ENCODE measurements around the gene ACACA. TPM values are rescaled to one million over a fixed set of nuclear protein-coding genes. Genes with fewer than 3 reads are reported as not detected.
"Not testable (repeated sequence)": the region's sequence is repeated elsewhere in the genome, so short reads cannot be mapped to it uniquely, and the experiment has no call there.

ACACA gene
- total RNA-seq, 1 experiment from 2014 or later = 84.2 TPM

DNA sequence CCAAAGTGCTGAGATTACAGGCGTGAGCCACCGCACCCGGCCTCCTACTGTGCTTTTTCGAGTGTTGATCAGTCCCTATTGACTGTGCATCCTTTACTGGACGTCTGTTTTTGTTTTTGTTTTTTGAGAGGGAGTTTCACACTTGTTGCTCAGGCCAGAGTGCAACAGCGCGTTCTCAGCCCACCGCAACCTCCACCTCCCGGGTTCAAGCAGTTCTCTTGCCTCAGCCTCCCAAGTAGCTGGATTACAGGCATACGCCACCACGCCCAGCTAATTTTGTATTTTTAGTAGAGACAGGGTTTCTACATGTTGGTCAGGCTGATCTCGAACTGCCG is 1.5 kb upstream of the ACACA start:
- H4K20me1 ChIP-seq (ENCODE audit: insufficient read depth, low read depth, low read length); H3K27ac ChIP-seq (ENCODE audit: low read length); H3K9me3 ChIP-seq (ENCODE audit: low read length); H2AFZ ChIP-seq (ENCODE audit: low read length); H3K9ac ChIP-seq (ENCODE audit: low read length); H3K9me2 ChIP-seq (replicated peaks; ENCODE audit: insufficient read depth, low read length); DNase-seq; H3K27me3 ChIP-seq (ENCODE audit: low read length): not testable (repeated sequence)
- H3K36me3 ChIP-seq (ENCODE audit: insufficient read depth, low read length) = peaks cover 14% of the 10 kb centered on the region
- peaks cover 26% of the 10 kb centered on the region for H3K4me1 ChIP-seq (ENCODE audit: low read length)
- H3K4me2 ChIP-seq (ENCODE audit: low read depth, low read length, poor library complexity, severe bottlenecking) = peak overlapping the region; percentile 99
- H3K4me3 ChIP-seq (ENCODE audit: low read length) = peak overlapping the region; percentile 99
- peaks cover 36% of the 10 kb centered on the region for H3K79me2 ChIP-seq (ENCODE audit: low read length)

DNA sequence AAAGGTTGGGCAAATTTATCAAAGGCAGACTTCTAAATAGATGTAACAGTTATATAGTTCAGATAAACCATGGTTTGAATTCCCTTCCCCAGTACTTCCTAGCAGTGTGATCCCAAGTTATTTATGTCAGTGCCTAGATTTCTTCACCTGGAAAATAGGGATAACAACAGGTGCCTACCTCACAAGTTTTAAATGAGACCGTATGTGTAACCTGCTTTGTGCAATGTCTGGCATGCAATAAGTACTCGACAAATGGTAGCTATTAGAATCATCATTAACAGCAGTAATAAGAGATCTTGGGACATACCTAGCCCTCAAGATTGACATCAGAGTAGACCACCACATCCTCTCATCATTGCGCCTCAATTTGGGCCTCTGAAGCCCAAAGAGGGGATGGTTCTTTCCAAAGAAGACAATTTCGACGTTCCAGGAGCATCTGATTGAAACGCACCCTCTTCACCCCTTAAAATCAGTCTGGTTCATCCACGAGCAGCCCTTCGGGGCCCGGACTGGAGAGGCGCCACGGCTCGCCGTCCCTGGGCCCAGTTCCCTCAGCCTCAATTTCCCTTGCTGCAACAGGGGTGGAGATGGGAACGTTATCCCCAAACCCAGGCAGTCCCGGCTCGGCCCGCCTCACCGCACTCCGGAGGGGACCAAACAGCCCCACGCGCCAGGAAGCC is 541 bp downstream of the ACACA start:
- Histone ChIP-seq H3K4me2 (ENCODE audit: low read depth, low read length, poor library complexity, severe bottlenecking) (peak overlapping the region; percentile 97), H3K9me2 (replicated peaks; ENCODE audit: insufficient read depth, low read length) (no peaks in the 10 kb centered on the region), H3K9me3 (ENCODE audit: low read length) (no peaks in the 10 kb centered on the region), H3K4me3 (ENCODE audit: low read length) (peak overlapping the region; percentile 97), H2AFZ (ENCODE audit: low read length) (peak overlapping the region; percentile 84; the same call in 1 of the 2 replicates), H3K27ac (ENCODE audit: low read length) (peak overlapping the region; percentile 76), H4K20me1 (ENCODE audit: insufficient read depth, low read depth, low read length) (0 out of 2 replicates have a peak, but pooled peaks cover 3% of the 10 kb centered on the region), H3K9ac (ENCODE audit: low read length) (peak overlapping the region; percentile 99), H3K27me3 (ENCODE audit: low read length) (no peaks in the 10 kb centered on the region), H3K79me2 (ENCODE audit: low read length) (peaks cover 36% of the 10 kb centered on the region), H3K36me3 (ENCODE audit: insufficient read depth, low read length) (peaks cover 4% of the 10 kb centered on the region), H3K4me1 (ENCODE audit: low read length) (peaks cover 26% of the 10 kb centered on the region)
- DNase-seq = peak; percentile 58

- peak overlapping the region; percentile 97 for H3K4me3 ChIP-seq (ENCODE audit: low read length)
- not testable (repeated sequence) for H3K9me3 ChIP-seq (ENCODE audit: low read length)
- peaks cover 36% of the 10 kb centered on the region for H3K79me2 ChIP-seq (ENCODE audit: low read length)
Observed at GRCh38 chr17:37405522-37405921, 1.1 kb downstream of the ACACA start.

GRCh38 chr17:37400505-37400904 is 6.1 kb downstream of the ACACA start:
- H3K4me1 ChIP-seq (ENCODE audit: low read length) = peaks cover 8% of the 10 kb centered on the region
- no peak overlapping the region for H3K4me2 ChIP-seq (ENCODE audit: low read depth, low read length, poor library complexity, severe bottlenecking)
- peak; percentile 29 for DNase-seq
- no peaks in the 10 kb centered on the region for H3K9me3 ChIP-seq (ENCODE audit: low read length)
- 0 out of 2 replicates have a peak, but pooled peaks cover 3% of the 10 kb centered on the region for H4K20me1 ChIP-seq (ENCODE audit: insufficient read depth, low read depth, low read length)
- no peak overlapping the region for H3K4me3 ChIP-seq (ENCODE audit: low read length)
- no peak overlapping the region for H3K27ac ChIP-seq (ENCODE audit: low read length)
- H2AFZ ChIP-seq (ENCODE audit: low read length) = no peak overlapping the region
- H3K36me3 ChIP-seq (ENCODE audit: insufficient read depth, low read length) = no peaks in the 10 kb centered on the region
- no peak overlapping the region for H3K9ac ChIP-seq (ENCODE audit: low read length)
- H3K79me2 ChIP-seq (ENCODE audit: low read length) = peaks cover 5% of the 10 kb centered on the region; the same call in 1 of the 2 replicates
- no peaks in the 10 kb centered on the region for H3K9me2 ChIP-seq (replicated peaks; ENCODE audit: insufficient read depth, low read length)
- no peaks in the 10 kb centered on the region for H3K27me3 ChIP-seq (ENCODE audit: low read length)

More at GRCh38 chr17:37405522-37405921, 1.1 kb downstream of the ACACA start:
- H3K9me2 ChIP-seq (replicated peaks; ENCODE audit: insufficient read depth, low read length); DNase-seq; H2AFZ ChIP-seq (ENCODE audit: low read length); H4K20me1 ChIP-seq (ENCODE audit: insufficient read depth, low read depth, low read length); H3K27ac ChIP-seq (ENCODE audit: low read length); H3K36me3 ChIP-seq (ENCODE audit: insufficient read depth, low read length); H3K27me3 ChIP-seq (ENCODE audit: low read length): not testable (repeated sequence)
- Histone ChIP-seq H3K4me2 (ENCODE audit: low read depth, low read length, poor library complexity, severe bottlenecking) (peak overlapping the region; percentile 97), H3K4me1 (ENCODE audit: low read length) (peaks cover 26% of the 10 kb centered on the region), H3K9ac (ENCODE audit: low read length) (peak overlapping the region; percentile 99)

DNA sequence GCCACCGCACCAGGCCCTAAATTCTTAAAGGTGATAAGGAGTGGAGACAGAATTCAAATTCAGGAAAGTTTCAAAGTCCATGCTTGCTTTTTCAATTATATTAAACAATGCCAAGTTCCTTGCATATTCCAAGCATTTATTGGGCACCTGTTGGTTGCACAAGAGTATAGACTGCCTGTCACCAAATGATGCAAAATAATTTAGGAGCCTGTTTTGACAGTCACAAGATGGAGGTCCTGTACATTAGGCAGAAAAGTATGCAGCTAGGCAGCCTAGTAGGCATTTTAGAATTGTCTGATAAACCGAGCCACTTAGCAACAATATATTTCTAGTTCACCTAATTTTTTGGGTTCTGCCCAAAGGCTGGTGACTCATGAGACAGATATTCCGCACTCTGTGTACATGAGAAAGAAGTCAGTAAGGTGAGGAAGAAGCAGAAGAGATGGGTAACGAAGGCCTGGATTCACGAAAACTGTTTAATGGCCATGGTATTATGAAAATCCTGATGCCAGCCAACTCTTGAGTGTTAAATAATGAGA is 7.3 kb downstream of the ACACA start:
- no peaks in the 10 kb centered on the region for H3K4me1 ChIP-seq (ENCODE audit: low read length)
- H3K27ac ChIP-seq (ENCODE audit: low read length) = no peak overlapping the region
- no peaks in the 10 kb centered on the region for H3K9me3 ChIP-seq (ENCODE audit: low read length)
- DNase-seq = no peak
- 0 out of 2 replicates have a peak, but pooled peaks cover 3% of the 10 kb centered on the region for H4K20me1 ChIP-seq (ENCODE audit: insufficient read depth, low read depth, low read length)
- no peak overlapping the region for H2AFZ ChIP-seq (ENCODE audit: low read length)
- no peaks in the 10 kb centered on the region for H3K79me2 ChIP-seq (ENCODE audit: low read length)
- H3K4me3 ChIP-seq (ENCODE audit: low read length) = no peak overlapping the region
- no peak overlapping the region for H3K9ac ChIP-seq (ENCODE audit: low read length)
- H3K4me2 ChIP-seq (ENCODE audit: low read depth, low read length, poor library complexity, severe bottlenecking) = no peak overlapping the region
- no peaks in the 10 kb centered on the region for H3K36me3 ChIP-seq (ENCODE audit: insufficient read depth, low read length)
- no peaks in the 10 kb centered on the region for H3K27me3 ChIP-seq (ENCODE audit: low read length)
- H3K9me2 ChIP-seq (replicated peaks; ENCODE audit: insufficient read depth, low read length) = no peaks in the 10 kb centered on the region

GRCh38 chr17:37393352-37393751 is 13.3 kb downstream of the ACACA start:
- Histone ChIP-seq H3K4me1 (ENCODE audit: low read length) (no peaks in the 10 kb centered on the region; the same call in 1 of the 2 replicates), H3K9ac (ENCODE audit: low read length) (no peak overlapping the region), H3K27me3 (ENCODE audit: low read length) (no peaks in the 10 kb centered on the region), H3K79me2 (ENCODE audit: low read length) (no peaks in the 10 kb centered on the region), H3K9me3 (ENCODE audit: low read length) (no peaks in the 10 kb centered on the region), H4K20me1 (ENCODE audit: insufficient read depth, low read depth, low read length) (no peaks in the 10 kb centered on the region), H3K27ac (ENCODE audit: low read length) (no peak overlapping the region), H3K9me2 (replicated peaks; ENCODE audit: insufficient read depth, low read length) (no peaks in the 10 kb centered on the region), H2AFZ (ENCODE audit: low read length) (no peak overlapping the region), H3K4me2 (ENCODE audit: low read depth, low read length, poor library complexity, severe bottlenecking) (no peak overlapping the region), H3K4me3 (ENCODE audit: low read length) (no peak overlapping the region), H3K36me3 (ENCODE audit: insufficient read depth, low read length) (no peaks in the 10 kb centered on the region)
- no peak for DNase-seq

- Histone ChIP-seq H3K79me2 (ENCODE audit: low read length) (no peaks in the 10 kb centered on the region), H3K9me3 (ENCODE audit: low read length) (no peaks in the 10 kb centered on the region), H3K9ac (ENCODE audit: low read length) (no peak overlapping the region), H3K9me2 (replicated peaks; ENCODE audit: insufficient read depth, low read length) (no peaks in the 10 kb centered on the region), H3K27ac (ENCODE audit: low read length) (no peak overlapping the region), H3K4me1 (ENCODE audit: low read length) (no peaks in the 10 kb centered on the region; the same call in 1 of the 2 replicates), H3K4me3 (ENCODE audit: low read length) (no peak overlapping the region), H4K20me1 (ENCODE audit: insufficient read depth, low read depth, low read length) (no peaks in the 10 kb centered on the region), H2AFZ (ENCODE audit: low read length) (no peak overlapping the region), H3K4me2 (ENCODE audit: low read depth, low read length, poor library complexity, severe bottlenecking) (peak overlapping the region; percentile 10), H3K36me3 (ENCODE audit: insufficient read depth, low read length) (no peaks in the 10 kb centered on the region), H3K27me3 (ENCODE audit: low read length) (no peaks in the 10 kb centered on the region)
- no peak for DNase-seq
Observed at GRCh38 chr17:37392024-37392590, 14.5 kb downstream of the ACACA start.

- no peaks in the 10 kb centered on the region for H4K20me1 ChIP-seq (ENCODE audit: insufficient read depth, low read depth, low read length)
- no peaks in the 10 kb centered on the region for H3K9me2 ChIP-seq (replicated peaks; ENCODE audit: insufficient read depth, low read length)
- H2AFZ ChIP-seq (ENCODE audit: low read length) = no peak overlapping the region
- no peak overlapping the region for H3K27ac ChIP-seq (ENCODE audit: low read length)
- H3K4me2 ChIP-seq (ENCODE audit: low read depth, low read length, poor library complexity, severe bottlenecking) = no peak overlapping the region
- no peaks in the 10 kb centered on the region for H3K9me3 ChIP-seq (ENCODE audit: low read length)
- no peaks in the 10 kb centered on the region; the same call in 1 of the 2 replicates for H3K4me1 ChIP-seq (ENCODE audit: low read length)
- H3K79me2 ChIP-seq (ENCODE audit: low read length) = no peaks in the 10 kb centered on the region
- no peak for DNase-seq
- H3K36me3 ChIP-seq (ENCODE audit: insufficient read depth, low read length) = no peaks in the 10 kb centered on the region
- no peak overlapping the region for H3K4me3 ChIP-seq (ENCODE audit: low read length)
- no peaks in the 10 kb centered on the region for H3K27me3 ChIP-seq (ENCODE audit: low read length)
- H3K9ac ChIP-seq (ENCODE audit: low read length) = no peak overlapping the region
Observed at GRCh38 chr17:37391146-37391545, 15.5 kb downstream of the ACACA start.
